Right lung (tissue), 10 donors: ENCODE results near the gene HTR3C. TPM values are rescaled to one million over a fixed set of nuclear protein-coding genes. Genes with fewer than 3 reads are reported as not detected.
A peak's percentile ranks its signal among the peaks of the same experiment; 100 is the strongest.
"Not testable (repeated sequence)": the region's sequence is repeated elsewhere in the genome, so short reads cannot be mapped to it uniquely, and the experiment has no call there.

Source experiments
- DNase-seq, 2 donors: peaks; one replicate each; pipeline ENCODE4 v3.0.0-alpha.2; 2013
- long read RNA-seq, 8 donors: transcript quantifications; one replicate each; lab custom pipeline, GENCODE V29; 2026
- polyA plus RNA-seq, 5 donors: library from polyadenylated mRNA; unstranded; fragments of 120-200 nt; gene quantifications; one replicate each; pipeline versions ENCODE4 v1.2.1 to v1.2.3, GENCODE V29; 2013; ENCODE audit warnings: inconsistent platforms in 1 of 5, low replicate concordance in 1 of 5; ENCODE audit not compliant: insufficient read length in 5 of 5, insufficient read depth in 1 of 5

Gene HTR3C
- under 1 TPM; 0.09 to 0.14 (median 0.11) TPM for polyA plus RNA-seq
- long read RNA-seq, donor 1: 0 reads
- long read RNA-seq, donor 2: 0 reads
- long read RNA-seq, donor 3: 0 reads
- long read RNA-seq, donor 4: 0 reads
- long read RNA-seq, donor 5: 0 reads
- long read RNA-seq, donor 6: 0 reads
- long read RNA-seq, donor 7: 0 reads
- long read RNA-seq, donor 8: 0 reads

GRCh38 chr3:184052767-184053166, at the start of gene HTR3C:
Gene HTR3C, plus strand, starts transcription at chr3:184053047. Its CDS starts 34 bp downstream, at chr3:184053081.
- no peak for DNase-seq

GRCh38 chr3:184003187-184003967, 49.5 kb upstream of the HTR3C start:
- DNase-seq: no peak

- DNase-seq: no peak
Observed at GRCh38 chr3:184004476-184004875, 48.4 kb upstream of the HTR3C start.

GRCh38 chr3:184005941-184006507, 46.8 kb upstream of the HTR3C start:
- DNase-seq: peak; percentile 44 to 51

GRCh38 chr3:184007143-184007813, 45.6 kb upstream of the HTR3C start:
- DNase-seq: not testable (repeated sequence)

- DNase-seq: no peak
Observed at GRCh38 chr3:184008161-184008560, 44.7 kb upstream of the HTR3C start.

GRCh38 chr3:184011230-184011876, 41.5 kb upstream of the HTR3C start:
- DNase-seq: peak in 1 of 2 donors; percentile 30

GRCh38 chr3:184011937-184012889, 40.6 kb upstream of the HTR3C start:
- DNase-seq: no peak

- DNase-seq: no peak
Observed at GRCh38 chr3:184015381-184016019, 37.3 kb upstream of the HTR3C start.

- DNase-seq: no peak
Observed at GRCh38 chr3:184016169-184016570, 36.7 kb upstream of the HTR3C start.

- peak; percentile 55 to 56 for DNase-seq
Observed at GRCh38 chr3:184016811-184017671, 35.8 kb upstream of the HTR3C start.

GRCh38 chr3:184017672-184018423, 35.0 kb upstream of the HTR3C start, which contains the start of gene ABCC5:
Gene ABCC5, minus strand, starts transcription at chr3:184017884. Its CDS starts 3,492 bp downstream, at chr3:184014392.
- DNase-seq: peak; percentile 90 to 91

GRCh38 chr3:184018424-184018973, 34.3 kb upstream of the HTR3C start:
- no peak for DNase-seq

GRCh38 chr3:184022323-184022722, 30.5 kb upstream of the HTR3C start:
- DNase-seq: no peak

- not testable (repeated sequence) for DNase-seq
Observed at GRCh38 chr3:184025256-184025655, 27.6 kb upstream of the HTR3C start.

- not testable (repeated sequence) for DNase-seq
Observed at GRCh38 chr3:184028275-184028890, 24.5 kb upstream of the HTR3C start.

GRCh38 chr3:184029443-184029842, 23.4 kb upstream of the HTR3C start:
- DNase-seq: no peak
